HepG2 (cell line): Measurements from ENCODE around the gene LCAT. TPM values are rescaled to one million over a fixed set of nuclear protein-coding genes. Genes with fewer than 3 reads are reported as not detected.

Source experiments
- ATAC-seq: fragments of 200-7000 bp; cut with Tn5 transposase; 3 replicates; pipeline ENCODE4 v1.9.1; 2020; ENCODE audit warnings: mild to moderate bottlenecking, moderate library complexity
- BruUV-seq: library from RNA; stranded (reverse); fragments of 400-500 nt; replicated peaks from 2 replicates; lab custom pipeline; 2021; lab: Mats Ljungman, UMichigan
- CTCF ChIA-PET: fragments of 300-600 bp; formaldehyde crosslinking; extraction: SDS; loops from one replicate; lab custom pipeline; 2021; ENCODE audit warnings: low total read pairs, inconsistent platforms, low intra/inter-chr PET ratio; lab: Yijun Ruan, JAX
- POLR2A ChIA-PET: fragments of 350-600 bp; sonication (Branson Sonifier 250); formaldehyde crosslinking; loops from one replicate; lab custom pipeline; 2020; ENCODE audit warnings: antibody characterized with exemption, inconsistent platforms; lab: Yijun Ruan, JAX
- DNase-seq: peaks from one replicate; pipeline ENCODE4 v3.0.0-alpha.2; 2015; ENCODE audit warnings: low spot score
- FAIRE-seq: peaks from 3 replicates; lab custom pipeline; 2011; peaks lifted over from hg19 to GRCh38; lab: Jason Lieb, UNC
- H2AFZ ChIP-seq: one replicate; pipeline ENCODE4 v1.6.1; 2011; ENCODE audit warnings: low read length, inconsistent platforms
- H3K27ac ChIP-seq: fragments of 300-600 bp; 3 replicates; pipeline ENCODE4 v1.8.0; 2011; ENCODE audit warnings: mixed run types, mild to moderate bottlenecking, mixed read lengths, low read length, inconsistent platforms; ENCODE audit not compliant: insufficient read depth; ENCODE audit errors: extremely low read length
- H3K27me3 ChIP-seq, 2 experiments: fragments of 200-600 bp in 1 of 2; 2 replicates in 1 of 2; 3 replicates in 1 of 2; pipeline versions ENCODE4 v1.6.0 to v1.8.0; 2011; ENCODE audit warnings: low read length in 2 of 2, mild to moderate bottlenecking in 2 of 2, moderate library complexity in 2 of 2, inconsistent platforms in 1 of 2; ENCODE audit not compliant: insufficient read depth in 2 of 2, control insufficient read depth in 1 of 2
- H3K36me3 ChIP-seq, 2 experiments: fragments of 200-600 bp in 1 of 2; replicated peaks in 1 of 2; 2 replicates in 1 of 2; 3 replicates in 1 of 2; pipeline versions ENCODE4 v1.5.1 to v1.8.0; 2011; ENCODE audit warnings: low read length in 2 of 2, inconsistent platforms in 1 of 2; ENCODE audit not compliant: insufficient read depth in 2 of 2, control insufficient read depth in 1 of 2
- H3K4me1 ChIP-seq: 2 replicates; pipeline ENCODE4 v1.5.1; 2012; ENCODE audit warnings: low read length, inconsistent platforms; ENCODE audit not compliant: insufficient read depth
- H3K4me2 ChIP-seq: 2 replicates; pipeline ENCODE4 v1.6.0; 2011; ENCODE audit warnings: low read depth, low read length, inconsistent platforms
- H3K4me3 ChIP-seq, 3 experiments: fragments of 200-600 bp in 1 of 3; sonication (generic), shearing (Covaris generic) in 1 of 3; replicated peaks in 1 of 3; 2 replicates each; pipeline ENCODE4 v1.5.1; 2011 to 2016; ENCODE audit warnings: low read length in 3 of 3, inconsistent platforms in 2 of 3, low read depth in 2 of 3, mild to moderate bottlenecking in 2 of 3, control low read depth in 1 of 3, mixed read lengths in 1 of 3; ENCODE audit not compliant: insufficient read depth in 1 of 3
- H3K79me2 ChIP-seq: one replicate; pipeline ENCODE4 v1.6.1; 2011; ENCODE audit warnings: low read length, inconsistent platforms; ENCODE audit not compliant: insufficient read depth
- H3K9ac ChIP-seq: 2 replicates; pipeline ENCODE4 v1.6.0; 2011; ENCODE audit warnings: mild to moderate bottlenecking, low read depth, low read length, inconsistent platforms; ENCODE audit not compliant: insufficient read depth
- H3K9me3 ChIP-seq: 2 replicates; pipeline ENCODE4 v1.5.1; 2012; ENCODE audit warnings: mild to moderate bottlenecking, low read length
- H4K20me1 ChIP-seq: 2 replicates; pipeline ENCODE4 v1.6.0; 2011; ENCODE audit warnings: inconsistent platforms, mild to moderate bottlenecking, low read length, moderate library complexity; ENCODE audit not compliant: insufficient read depth
- GTF3A ChIP-seq: sonication (generic); formaldehyde crosslinking; conservative IDR thresholded peaks from 2 replicates; pipeline ENCODE4 v1.4.0; 2020; ENCODE audit warnings: mild to moderate bottlenecking, missing genetic modification reagents
- PPARG ChIP-seq: conservative IDR thresholded peaks from 2 replicates; pipeline ENCODE4 v1.6.1; 2016; ENCODE audit warnings: missing biosample characterization, missing genetic modification reagents
- SNAPC2 ChIP-seq: sonication (generic); formaldehyde crosslinking; IDR thresholded peaks from 2 replicates; pipeline ENCODE4 v1.8.1; 2022; ENCODE audit warnings: mild to moderate bottlenecking, missing genetic modification reagents
- ZNF121 ChIP-seq: sonication (generic); formaldehyde crosslinking; IDR thresholded peaks from 2 replicates; pipeline ENCODE4 v1.5.0; 2020; ENCODE audit warnings: mild to moderate bottlenecking, missing genetic modification reagents
- ZNF790 ChIP-seq: sonication (generic); formaldehyde crosslinking; IDR thresholded peaks from 2 replicates; pipeline ENCODE4 v1.8.0; 2022; ENCODE audit warnings: missing genetic modification reagents, mild to moderate bottlenecking, borderline replicate concordance
- ZSCAN21 ChIP-seq: sonication (generic); formaldehyde crosslinking; IDR thresholded peaks from 2 replicates; pipeline ENCODE4 v1.8.0; 2022; ENCODE audit warnings: mild to moderate bottlenecking, missing genetic modification reagents, moderate library complexity, borderline replicate concordance
- WGBS: methylation state at CpG from one replicate; pipeline ENCODE4 v1.1.6; 2017; ENCODE audit warnings: low lambda C conversion rate; 5-methylcytosine and 5-hydroxymethylcytosine counted together
- in situ Hi-C: cut with HindIII; loops from 2 replicates; pipeline ENCODE4 v1.10.0; 2017; ENCODE audit warnings: low pct_unique_long_range_greater_than_20kb; ENCODE audit not compliant: extremely low pct_ligation_motif_present
- intact Hi-C: fragments of 100-400 bp; cut with micrococcal nuclease; formaldehyde crosslinking; loops from one replicate; pipeline ENCODE4 v1.10.0; 2022; ENCODE audit not compliant: unreplicated experiment
- polyA plus RNA-seq, 8 experiments: library from polyadenylated mRNA; depleted of rRNA in 3 of 8; stranded (reverse) in 7 of 8; unstranded in 1 of 8; fragments of >200 nt; fragmentation: Illumina TruSeq in 4 of 8; extraction: Trizol in 4 of 8; gene quantifications; 2 replicates each; pipeline versions ENCODE4 v1.2.1 to v1.2.3, GENCODE V29; 2011 to 2016; ENCODE audit warnings: low read depth in 4 of 8, missing spikeins in 1 of 8, mixed read lengths in 1 of 8; ENCODE audit not compliant: insufficient read depth in 1 of 8
- total RNA-seq, 5 experiments: library from RNA; depleted of rRNA; stranded (reverse); fragments of >200 nt; fragmentation: Illumina TruSeq; extraction: Trizol; gene quantifications; 2 replicates each; pipeline ENCODE4 v1.2.3, GENCODE V29; 2016; ENCODE audit warnings: low read depth in 1 of 5
- TF ChIP-seq, protein P1 (sequence below): sonication (generic); formaldehyde crosslinking; IDR thresholded peaks from 2 replicates; pipeline ENCODE4 v1.4.0; 2020; ENCODE audit warnings: mild to moderate bottlenecking, missing genetic modification reagents
- TF ChIP-seq, protein P2 (sequence below): sonication (generic); formaldehyde crosslinking; IDR thresholded peaks from 2 replicates; pipeline ENCODE4 v1.8.1; 2023; ENCODE audit warnings: mild to moderate bottlenecking, missing genetic modification reagents
- TF ChIP-seq, protein P3 (sequence below): sonication (generic); formaldehyde crosslinking; IDR thresholded peaks from 2 replicates; pipeline ENCODE4 v1.4.0; 2020; ENCODE audit warnings: mild to moderate bottlenecking, missing genetic modification reagents

The LCAT gene
- total and polyA plus RNA-seq, 2 of the 13 experiments (the other 11 are each of a cell fraction or from before 2014, with no cell fraction given), result 36.1 to 38.9 TPM

DNA sequence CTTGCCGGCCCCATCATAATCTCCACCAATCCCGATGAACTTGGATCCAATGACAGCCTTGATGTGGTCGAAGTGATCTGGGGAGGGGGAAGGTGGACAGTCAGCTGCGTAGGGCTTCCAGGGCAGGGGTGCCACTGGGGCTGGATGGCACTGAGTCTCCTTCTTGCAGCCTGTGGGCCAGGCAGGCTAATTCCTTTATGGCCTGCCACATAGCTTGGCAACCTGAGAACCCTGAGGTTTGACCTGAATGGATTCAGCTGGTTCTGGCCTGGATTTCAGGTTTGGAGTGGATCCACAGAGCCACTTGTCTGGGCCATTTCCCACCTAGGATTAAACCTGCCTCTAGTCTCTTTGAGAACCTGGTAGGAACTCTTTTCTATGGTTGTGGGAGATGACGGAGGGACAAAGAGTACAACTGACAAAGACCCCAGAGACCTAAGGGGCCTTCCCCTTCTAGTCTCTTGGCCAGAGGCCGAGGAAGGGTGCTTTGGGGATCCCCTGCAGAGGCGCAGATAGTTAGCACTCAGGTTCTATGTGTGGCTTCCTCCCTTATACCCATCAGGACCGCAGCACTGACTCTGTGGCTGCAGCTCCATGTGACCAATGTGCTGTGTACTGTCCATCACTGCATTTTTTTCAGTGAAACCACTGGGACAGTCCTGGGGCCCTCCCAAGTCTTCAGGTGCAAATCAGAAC is 45.5 kb upstream of the LCAT start:
- CTCF ChIA-PET, result no interaction called here
- no peak overlapping the region for H3K4me2 ChIP-seq
- no peaks in the 10 kb centered on the region for H3K9me3 ChIP-seq
- H4K20me1 ChIP-seq, result no peaks in the 10 kb centered on the region
- FAIRE-seq, result no peak
- no peak overlapping the region for H3K27ac ChIP-seq
- WGBS, result 53% methylated on average over 7 of the region's 8 CpGs
- peaks cover 2 to 22% of the 10 kb centered on the region in 2 experiments for H3K27me3 ChIP-seq
- no peaks in the 10 kb centered on the region for H3K36me3 ChIP-seq
- no TSS peak for BruUV-seq
- in situ Hi-C loops (loop anchor here (5.0 kb wide), 1 partner anchor 53 kb away; no protein-coding TSS in a partner anchor), intact Hi-C loops (no loop called here)
- DNase-seq, result no peak
- POLR2A ChIA-PET, result interaction anchor here (3.0 to 4.8 kb wide), 2 partner anchors 33 to 46 kb away, joined by 13 to 29 read pairs; partner anchors contain the start of genes DDX28, DUS2 and LCAT
- ATAC-seq, result no peak; the same call in 2 of the 3 replicates
- H2AFZ ChIP-seq, result no peak overlapping the region
- H3K9ac ChIP-seq, result no peak overlapping the region
- H3K79me2 ChIP-seq, result no peaks in the 10 kb centered on the region
- TF ChIP-seq PPARG (CRISPR knock-in tag), result no peak
- TF ChIP-seq, protein P1, sequence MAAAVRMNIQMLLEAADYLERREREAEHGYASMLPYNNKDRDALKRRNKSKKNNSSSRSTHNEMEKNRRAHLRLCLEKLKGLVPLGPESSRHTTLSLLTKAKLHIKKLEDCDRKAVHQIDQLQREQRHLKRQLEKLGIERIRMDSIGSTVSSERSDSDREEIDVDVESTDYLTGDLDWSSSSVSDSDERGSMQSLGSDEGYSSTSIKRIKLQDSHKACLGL (CRISPR knock-in tag), result 0 out of 2 replicates have a peak, but pooled peaks have one; percentile 26
- TF ChIP-seq, protein P2, sequence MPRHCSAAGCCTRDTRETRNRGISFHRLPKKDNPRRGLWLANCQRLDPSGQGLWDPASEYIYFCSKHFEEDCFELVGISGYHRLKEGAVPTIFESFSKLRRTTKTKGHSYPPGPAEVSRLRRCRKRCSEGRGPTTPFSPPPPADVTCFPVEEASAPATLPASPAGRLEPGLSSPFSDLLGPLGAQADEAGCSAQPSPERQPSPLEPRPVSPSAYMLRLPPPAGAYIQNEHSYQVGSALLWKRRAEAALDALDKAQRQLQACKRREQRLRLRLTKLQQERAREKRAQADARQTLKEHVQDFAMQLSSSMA (CRISPR knock-in tag), result 0 out of 2 replicates have a peak, but pooled peaks have one; percentile 21
- TF ChIP-seq ZNF790 (CRISPR knock-in tag), result 0 out of 2 replicates have a peak, but pooled peaks have one; percentile 36
- H3K4me3 ChIP-seq, result no peak overlapping the region
- H3K4me1 ChIP-seq, result peaks cover 60% of the 10 kb centered on the region

DNA sequence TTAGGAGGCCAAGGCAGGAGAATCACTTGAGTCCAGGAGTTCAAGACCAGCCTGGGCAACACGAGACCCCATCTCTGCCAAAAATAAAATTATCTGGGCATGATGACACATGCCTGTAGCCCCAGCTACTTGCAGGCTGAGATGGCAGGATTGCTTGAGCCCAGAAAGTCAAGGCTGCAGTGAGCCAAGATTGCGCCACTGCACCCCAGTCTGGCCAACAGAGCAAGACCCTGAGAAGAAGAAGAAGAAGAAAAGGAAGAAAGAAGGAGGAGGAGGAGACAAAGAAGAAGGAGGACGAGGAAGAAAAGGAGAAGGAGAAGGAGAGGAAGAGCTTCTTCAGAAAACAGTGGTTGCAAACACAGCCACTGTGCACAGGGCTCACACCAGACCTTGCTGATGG is 44.8 kb upstream of the LCAT start:
- ChIA-PET CTCF (no interaction called here), POLR2A (interaction anchor here (1.4 to 4.8 kb wide), 4 partner anchors 10 to 45 kb away, joined by 3 to 29 read pairs (median 12); partner anchors contain the start of genes DDX28, DPEP2, DUS2 and LCAT)
- peaks cover 2 to 22% of the 10 kb centered on the region in 2 experiments for H3K27me3 ChIP-seq
- H4K20me1 ChIP-seq, result no peaks in the 10 kb centered on the region
- H2AFZ ChIP-seq, result no peak overlapping the region
- in situ Hi-C loops, result no loop called here
- no peaks in the 10 kb centered on the region for H3K9me3 ChIP-seq
- intact Hi-C loops, result no loop called here
- WGBS, result 60% methylated on average over 3 of the region's 3 CpGs
- no peak overlapping the region for H3K4me2 ChIP-seq
- peaks cover 61% of the 10 kb centered on the region for H3K4me1 ChIP-seq
- H3K27ac ChIP-seq, result no peak overlapping the region
- DNase-seq (no peak), FAIRE-seq (no peak), ATAC-seq (no peak)
- no peak overlapping the region for H3K4me3 ChIP-seq
- H3K36me3 ChIP-seq, result no peaks in the 10 kb centered on the region
- H3K79me2 ChIP-seq, result no peaks in the 10 kb centered on the region
- no TSS peak for BruUV-seq
- H3K9ac ChIP-seq, result no peak overlapping the region
- TF ChIP-seq SNAPC2 (CRISPR knock-in tag) (no peak), GTF3A (CRISPR knock-in tag) (no peak), ZNF121 (CRISPR knock-in tag) (peak; percentile 87), ZSCAN21 (CRISPR knock-in tag) (no peak)
- TF ChIP-seq, protein P3, sequence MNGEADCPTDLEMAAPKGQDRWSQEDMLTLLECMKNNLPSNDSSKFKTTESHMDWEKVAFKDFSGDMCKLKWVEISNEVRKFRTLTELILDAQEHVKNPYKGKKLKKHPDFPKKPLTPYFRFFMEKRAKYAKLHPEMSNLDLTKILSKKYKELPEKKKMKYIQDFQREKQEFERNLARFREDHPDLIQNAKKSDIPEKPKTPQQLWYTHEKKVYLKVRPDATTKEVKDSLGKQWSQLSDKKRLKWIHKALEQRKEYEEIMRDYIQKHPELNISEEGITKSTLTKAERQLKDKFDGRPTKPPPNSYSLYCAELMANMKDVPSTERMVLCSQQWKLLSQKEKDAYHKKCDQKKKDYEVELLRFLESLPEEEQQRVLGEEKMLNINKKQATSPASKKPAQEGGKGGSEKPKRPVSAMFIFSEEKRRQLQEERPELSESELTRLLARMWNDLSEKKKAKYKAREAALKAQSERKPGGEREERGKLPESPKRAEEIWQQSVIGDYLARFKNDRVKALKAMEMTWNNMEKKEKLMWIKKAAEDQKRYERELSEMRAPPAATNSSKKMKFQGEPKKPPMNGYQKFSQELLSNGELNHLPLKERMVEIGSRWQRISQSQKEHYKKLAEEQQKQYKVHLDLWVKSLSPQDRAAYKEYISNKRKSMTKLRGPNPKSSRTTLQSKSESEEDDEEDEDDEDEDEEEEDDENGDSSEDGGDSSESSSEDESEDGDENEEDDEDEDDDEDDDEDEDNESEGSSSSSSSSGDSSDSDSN (CRISPR knock-in tag), result 0 out of 2 replicates have a peak, but pooled peaks have one; percentile 1
